ENCODE data around the gene PTPRN2. TPM values are rescaled to one million over a fixed set of nuclear protein-coding genes. Genes with fewer than 3 reads are reported as not detected.
"Not testable (repeated sequence)": the region's sequence is repeated elsewhere in the genome, so short reads cannot be mapped to it uniquely, and the experiment has no call there.

Gene PTPRN2
- polyA plus RNA-seq, 1 experiment = 0.31 TPM

DNA sequence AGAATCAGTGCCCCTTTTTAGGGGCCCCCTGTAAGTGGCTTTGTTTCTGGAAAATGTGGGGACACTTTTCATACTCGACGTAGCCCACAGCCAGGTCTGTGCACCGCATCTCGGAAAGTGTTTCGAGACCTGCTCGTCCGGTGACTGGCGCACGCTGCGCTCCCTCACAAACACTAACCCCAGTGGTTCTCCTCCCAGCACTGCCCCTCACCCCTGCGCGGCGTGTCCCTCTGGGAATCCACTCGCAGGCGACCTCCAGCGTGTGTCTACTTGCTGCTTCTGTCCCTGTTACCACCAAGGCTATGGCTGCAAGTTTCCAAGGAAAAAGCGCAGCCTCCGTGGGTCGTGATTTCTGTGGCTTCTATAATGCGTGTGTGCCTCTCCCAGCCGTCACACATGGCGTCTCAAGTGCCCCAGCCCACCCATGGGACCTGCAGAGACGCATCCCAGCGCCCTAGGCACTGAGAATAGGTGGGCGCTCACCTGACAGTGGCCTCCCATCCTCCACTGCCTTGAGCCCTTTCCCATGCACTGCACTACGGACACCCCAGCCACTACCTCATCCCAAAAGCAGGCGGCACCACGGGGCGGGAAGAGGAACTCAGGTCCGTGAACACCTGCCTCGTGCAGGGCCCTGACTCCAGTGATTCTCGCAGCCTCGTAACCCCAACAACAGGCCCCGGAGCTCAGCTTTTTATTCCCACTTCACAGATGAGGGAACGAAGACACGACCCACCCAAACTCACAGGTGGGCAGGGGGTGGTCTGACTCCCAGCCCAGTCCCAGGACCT, 49.3 kb downstream of the PTPRN2 start:
- ChIA-PET POLR2A (no interaction called here), CTCF (no interaction called here)
- H3K4me3 ChIP-seq (ENCODE audit: low read depth, low read length) = no peak overlapping the region
- no peak for DNase-seq (ENCODE audit: low read depth)
- H3K27me3 ChIP-seq (ENCODE audit: control insufficient read depth, insufficient read depth, low read length) = no peaks in the 10 kb centered on the region
- no peaks in the 10 kb centered on the region for H3K36me3 ChIP-seq (ENCODE audit: control insufficient read depth, insufficient read depth, low read length)
- TF ChIP-seq, protein P1, sequence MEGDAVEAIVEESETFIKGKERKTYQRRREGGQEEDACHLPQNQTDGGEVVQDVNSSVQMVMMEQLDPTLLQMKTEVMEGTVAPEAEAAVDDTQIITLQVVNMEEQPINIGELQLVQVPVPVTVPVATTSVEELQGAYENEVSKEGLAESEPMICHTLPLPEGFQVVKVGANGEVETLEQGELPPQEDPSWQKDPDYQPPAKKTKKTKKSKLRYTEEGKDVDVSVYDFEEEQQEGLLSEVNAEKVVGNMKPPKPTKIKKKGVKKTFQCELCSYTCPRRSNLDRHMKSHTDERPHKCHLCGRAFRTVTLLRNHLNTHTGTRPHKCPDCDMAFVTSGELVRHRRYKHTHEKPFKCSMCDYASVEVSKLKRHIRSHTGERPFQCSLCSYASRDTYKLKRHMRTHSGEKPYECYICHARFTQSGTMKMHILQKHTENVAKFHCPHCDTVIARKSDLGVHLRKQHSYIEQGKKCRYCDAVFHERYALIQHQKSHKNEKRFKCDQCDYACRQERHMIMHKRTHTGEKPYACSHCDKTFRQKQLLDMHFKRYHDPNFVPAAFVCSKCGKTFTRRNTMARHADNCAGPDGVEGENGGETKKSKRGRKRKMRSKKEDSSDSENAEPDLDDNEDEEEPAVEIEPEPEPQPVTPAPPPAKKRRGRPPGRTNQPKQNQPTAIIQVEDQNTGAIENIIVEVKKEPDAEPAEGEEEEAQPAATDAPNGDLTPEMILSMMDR (IDR thresholded peaks at IDR 0.05; ENCODE audit: insufficient read depth, low read depth, low read length) = no peak

DNA sequence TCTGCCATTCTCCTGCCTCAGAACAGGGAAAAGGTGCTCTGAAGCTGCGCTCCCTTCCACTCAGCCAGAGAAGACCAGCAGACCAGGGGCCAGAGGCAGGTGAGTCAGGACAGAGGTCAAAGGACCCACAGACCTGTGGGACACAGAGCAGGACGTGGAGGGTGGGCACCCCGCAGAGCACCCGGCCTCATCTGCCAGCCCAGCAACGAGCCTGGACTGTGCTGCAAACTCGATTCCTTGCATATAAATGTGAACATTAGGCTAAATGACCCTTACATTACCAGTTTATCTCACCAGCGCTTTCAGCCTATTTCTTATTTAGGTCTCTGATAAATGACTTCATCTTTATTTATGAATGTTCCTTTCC, 50.1 kb downstream of the PTPRN2 start:
- DNase-seq (ENCODE audit: low read depth) = no peak
- Histone ChIP-seq H3K36me3 (ENCODE audit: control insufficient read depth, insufficient read depth, low read length) (no peaks in the 10 kb centered on the region), H3K4me3 (ENCODE audit: low read depth, low read length) (no peak overlapping the region), H3K27me3 (ENCODE audit: control insufficient read depth, insufficient read depth, low read length) (no peaks in the 10 kb centered on the region)
- CTCF ChIA-PET = no interaction called here
- POLR2A ChIA-PET = no interaction called here
- TF ChIP-seq, protein P1 (IDR thresholded peaks at IDR 0.05; ENCODE audit: insufficient read depth, low read depth, low read length) = no peak

DNA sequence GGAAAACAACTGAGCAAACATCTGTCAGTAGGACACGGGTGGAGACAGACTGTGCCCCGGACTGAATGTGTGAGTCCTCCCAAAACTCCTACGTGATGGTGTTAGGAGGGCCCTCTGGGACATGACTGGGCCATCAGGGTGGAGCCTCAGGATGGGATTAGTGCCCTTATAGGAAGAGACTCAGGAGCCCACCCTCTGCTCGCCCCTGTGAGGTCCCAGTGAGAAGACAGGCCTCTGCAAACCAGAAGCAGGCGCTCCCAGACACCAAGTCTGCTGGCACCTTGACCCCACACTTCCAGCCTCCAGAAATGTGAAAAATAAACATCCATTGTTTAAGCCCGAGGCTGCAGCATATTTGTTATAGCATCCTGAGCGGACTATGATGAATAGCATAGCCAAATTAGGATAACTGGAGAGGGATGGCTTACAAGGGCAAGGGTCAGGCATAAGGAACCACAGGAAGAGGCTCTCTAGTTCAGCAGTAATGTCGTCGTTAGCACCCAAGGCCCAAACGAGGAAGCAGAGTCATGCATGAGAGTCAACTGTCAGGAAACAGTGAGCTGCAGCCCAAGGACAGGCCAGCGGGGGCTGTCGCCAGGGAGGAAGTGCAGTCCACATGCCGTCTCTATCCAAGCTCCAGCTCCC, 50.6 kb downstream of the PTPRN2 start:
- DNase-seq (ENCODE audit: low read depth) = no peak
- ChIA-PET CTCF (no interaction called here), POLR2A (no interaction called here)
- TF ChIP-seq, protein P1 (IDR thresholded peaks at IDR 0.05; ENCODE audit: insufficient read depth, low read depth, low read length) = no peak
- H3K4me3 ChIP-seq (ENCODE audit: low read depth, low read length) = no peak overlapping the region
- H3K36me3 ChIP-seq (ENCODE audit: control insufficient read depth, insufficient read depth, low read length) = no peaks in the 10 kb centered on the region
- H3K27me3 ChIP-seq (ENCODE audit: control insufficient read depth, insufficient read depth, low read length) = no peaks in the 10 kb centered on the region

DNA sequence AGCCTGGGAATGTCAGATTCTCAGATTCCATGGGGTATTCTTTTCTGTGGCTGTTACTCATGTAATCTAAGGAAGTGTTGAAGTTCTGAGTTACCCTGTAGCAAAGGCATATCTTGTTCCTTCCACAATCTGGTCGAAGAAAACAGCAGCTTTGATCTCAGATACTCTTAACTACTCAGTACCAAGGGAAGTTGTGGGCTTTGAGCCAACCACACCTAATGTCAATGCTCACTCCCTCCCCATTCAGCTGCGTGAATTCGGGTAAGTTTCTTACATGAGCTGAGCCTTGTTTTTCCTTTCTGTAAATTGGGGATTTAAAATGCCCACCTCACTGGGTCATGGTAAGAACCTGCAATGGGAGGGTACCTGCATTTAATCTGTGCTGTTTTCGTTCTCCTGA, 52.5 kb downstream of the PTPRN2 start:
- DNase-seq (ENCODE audit: low read depth) = no peak
- POLR2A ChIA-PET = no interaction called here
- Histone ChIP-seq H3K27me3 (ENCODE audit: control insufficient read depth, insufficient read depth, low read length) (no peaks in the 10 kb centered on the region), H3K4me3 (ENCODE audit: low read depth, low read length) (no peak overlapping the region), H3K36me3 (ENCODE audit: control insufficient read depth, insufficient read depth, low read length) (no peaks in the 10 kb centered on the region)
- TF ChIP-seq, protein P1 (IDR thresholded peaks at IDR 0.05; ENCODE audit: insufficient read depth, low read depth, low read length) = no peak
- CTCF ChIA-PET = no interaction called here

DNA sequence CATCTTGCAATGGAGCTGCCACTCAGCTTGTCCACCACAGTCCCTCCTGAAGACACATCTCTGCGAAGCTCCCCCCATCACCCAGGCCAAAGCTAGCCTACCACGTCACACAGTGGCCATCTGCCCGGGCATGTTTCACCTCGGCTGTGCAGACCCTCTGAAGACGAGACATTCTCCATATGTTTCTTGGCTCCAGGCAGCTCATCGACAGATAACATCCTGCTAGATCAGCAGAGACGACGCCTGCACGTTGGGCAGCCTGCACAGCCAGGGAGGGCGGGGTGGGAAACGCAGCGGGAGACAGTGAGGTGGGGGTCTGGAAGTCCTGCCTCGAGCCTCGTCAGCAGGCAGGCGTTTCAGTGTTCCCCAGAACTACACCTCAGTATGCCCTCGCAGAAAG, 53.0 kb downstream of the PTPRN2 start:
- POLR2A ChIA-PET = no interaction called here
- TF ChIP-seq, protein P1 (IDR thresholded peaks at IDR 0.05; ENCODE audit: insufficient read depth, low read depth, low read length) = no peak
- Histone ChIP-seq H3K36me3 (ENCODE audit: control insufficient read depth, insufficient read depth, low read length) (no peaks in the 10 kb centered on the region), H3K4me3 (ENCODE audit: low read depth, low read length) (no peak overlapping the region), H3K27me3 (ENCODE audit: control insufficient read depth, insufficient read depth, low read length) (no peaks in the 10 kb centered on the region)
- CTCF ChIA-PET = no interaction called here
- no peak for DNase-seq (ENCODE audit: low read depth)

DNA sequence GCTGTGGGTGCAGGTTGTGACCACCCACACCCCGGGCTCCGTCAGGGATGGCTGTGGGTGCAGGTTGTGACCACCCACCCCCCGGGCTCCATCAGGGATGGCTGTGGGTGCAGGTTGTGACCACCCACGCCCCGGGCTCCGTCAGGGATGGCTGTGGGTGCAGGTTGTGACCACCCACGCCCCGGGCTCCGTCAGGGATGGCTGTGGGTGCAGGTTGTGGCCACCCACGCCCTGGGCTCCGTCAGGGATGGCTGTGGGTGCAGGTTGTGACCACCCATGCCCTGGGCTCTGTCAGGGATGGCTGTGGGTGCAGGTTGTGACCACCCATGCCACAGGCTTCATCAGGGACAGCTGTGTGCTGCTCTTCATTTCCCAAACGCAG, 53.5 kb downstream of the PTPRN2 start:
- DNase-seq (ENCODE audit: low read depth); CTCF ChIA-PET; H3K27me3 ChIP-seq (ENCODE audit: control insufficient read depth, insufficient read depth, low read length); H3K36me3 ChIP-seq (ENCODE audit: control insufficient read depth, insufficient read depth, low read length); POLR2A ChIA-PET; H3K4me3 ChIP-seq (ENCODE audit: low read depth, low read length): not testable (repeated sequence)

All from BJ (cell line).